Measurements from ENCODE around the gene SMIM22.

SMIM22 gene

DNA sequence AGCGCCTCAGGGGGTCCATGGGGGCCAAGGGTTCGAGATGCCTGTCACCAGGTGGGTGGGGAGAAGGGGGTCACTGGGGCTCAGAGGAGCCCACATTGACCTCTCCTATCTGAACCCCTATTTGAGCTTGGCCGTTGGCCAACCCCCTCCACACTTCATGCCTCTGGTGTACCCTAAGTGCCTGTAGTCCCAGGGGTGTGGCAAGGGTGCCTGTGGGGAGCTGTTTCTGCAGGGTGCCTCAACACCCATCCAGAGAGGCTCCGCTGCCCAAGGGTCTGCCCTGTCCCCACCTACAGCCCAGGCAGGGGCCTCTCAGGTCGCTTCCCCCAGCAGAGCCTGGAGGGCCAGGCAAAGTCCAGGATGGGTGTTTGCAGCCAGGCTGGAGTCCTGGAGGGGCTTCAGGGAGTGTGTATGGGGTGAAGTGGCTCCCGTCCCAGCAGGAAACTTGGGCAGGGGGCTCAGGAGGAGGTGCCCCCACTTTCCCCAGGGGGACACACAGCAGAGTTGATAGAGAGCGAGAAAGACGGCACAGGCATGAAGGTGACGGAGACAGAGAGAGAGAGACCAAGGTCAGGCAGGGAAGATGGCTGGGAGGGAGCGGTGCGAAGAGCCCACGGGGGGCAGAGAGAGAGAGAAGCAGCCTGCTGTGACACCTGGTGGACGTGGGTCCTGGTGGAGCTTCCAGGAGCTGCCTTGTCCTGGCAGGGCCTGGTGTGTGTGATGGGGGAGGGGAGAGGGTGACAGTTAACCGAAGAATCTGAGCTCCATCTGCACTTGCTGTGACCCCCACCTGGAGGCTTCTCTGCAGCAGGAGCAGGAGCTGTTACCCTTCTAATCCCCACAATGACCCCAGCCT, 7.3 kb upstream of the SMIM22 start, which contains the start of gene SEPTIN12:
TSS of gene SEPTIN12 (minus strand) at position 719 of the 856 bp plus-strand sequence. CDS start at position 19, 700 bp downstream.
- no peak for DNase-seq (ENCODE audit: low read depth in 2 of 2)
- TF ChIP-seq, protein P1, sequence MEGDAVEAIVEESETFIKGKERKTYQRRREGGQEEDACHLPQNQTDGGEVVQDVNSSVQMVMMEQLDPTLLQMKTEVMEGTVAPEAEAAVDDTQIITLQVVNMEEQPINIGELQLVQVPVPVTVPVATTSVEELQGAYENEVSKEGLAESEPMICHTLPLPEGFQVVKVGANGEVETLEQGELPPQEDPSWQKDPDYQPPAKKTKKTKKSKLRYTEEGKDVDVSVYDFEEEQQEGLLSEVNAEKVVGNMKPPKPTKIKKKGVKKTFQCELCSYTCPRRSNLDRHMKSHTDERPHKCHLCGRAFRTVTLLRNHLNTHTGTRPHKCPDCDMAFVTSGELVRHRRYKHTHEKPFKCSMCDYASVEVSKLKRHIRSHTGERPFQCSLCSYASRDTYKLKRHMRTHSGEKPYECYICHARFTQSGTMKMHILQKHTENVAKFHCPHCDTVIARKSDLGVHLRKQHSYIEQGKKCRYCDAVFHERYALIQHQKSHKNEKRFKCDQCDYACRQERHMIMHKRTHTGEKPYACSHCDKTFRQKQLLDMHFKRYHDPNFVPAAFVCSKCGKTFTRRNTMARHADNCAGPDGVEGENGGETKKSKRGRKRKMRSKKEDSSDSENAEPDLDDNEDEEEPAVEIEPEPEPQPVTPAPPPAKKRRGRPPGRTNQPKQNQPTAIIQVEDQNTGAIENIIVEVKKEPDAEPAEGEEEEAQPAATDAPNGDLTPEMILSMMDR (IDR thresholded peaks at IDR 0.05; ENCODE audit: low read depth, low read length), result no peak
- H3K4me3 ChIP-seq (replicated peaks in 1 of 2; ENCODE audit: low read depth in 2 of 2, low read length in 2 of 2), result no peak within 1 kb of the TSS

- DNase-seq (ENCODE audit: low read depth in 2 of 2), result no peak
- H3K4me3 ChIP-seq (replicated peaks in 1 of 2; ENCODE audit: low read depth in 2 of 2, low read length in 2 of 2), result no peak overlapping the region
- TF ChIP-seq, protein P1 (IDR thresholded peaks at IDR 0.05; ENCODE audit: low read depth, low read length), result no peak
Measured at GRCh38 chr16:4788489-4788889, 6.7 kb upstream of the SMIM22 start.

- H3K4me3 ChIP-seq (replicated peaks in 1 of 2; ENCODE audit: low read depth in 2 of 2, low read length in 2 of 2), result no peak overlapping the region
- TF ChIP-seq, protein P1 (IDR thresholded peaks at IDR 0.05; ENCODE audit: low read depth, low read length), result no peak
- DNase-seq (ENCODE audit: low read depth in 2 of 2), result no peak
Measured at GRCh38 chr16:4788910-4789309, 6.3 kb upstream of the SMIM22 start.

DNA sequence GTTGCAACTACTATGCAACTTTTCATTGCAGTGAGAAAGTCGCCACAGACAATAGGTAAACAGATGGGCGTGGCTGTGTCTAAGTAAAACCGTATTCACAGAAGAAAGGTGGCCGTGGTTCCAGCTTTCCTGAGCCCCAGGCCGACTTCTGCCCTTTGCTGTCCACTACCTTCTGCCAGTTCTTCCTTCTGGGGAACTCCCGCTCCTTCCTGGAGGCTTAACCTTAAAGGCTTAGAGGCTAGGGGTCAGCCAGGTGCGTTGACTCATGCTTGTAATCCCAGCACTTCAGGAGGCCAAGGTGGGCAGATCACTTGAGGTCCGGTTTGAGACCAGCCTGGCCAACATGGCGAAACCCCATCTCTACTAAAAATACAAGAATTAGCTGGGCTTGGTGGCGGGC, 4.9 kb upstream of the SMIM22 start:
- no peak for DNase-seq (ENCODE audit: low read depth in 2 of 2)
- TF ChIP-seq, protein P1 (IDR thresholded peaks at IDR 0.05; ENCODE audit: low read depth, low read length), result no peak
- H3K4me3 ChIP-seq (replicated peaks in 1 of 2; ENCODE audit: low read depth in 2 of 2, low read length in 2 of 2), result no peak overlapping the region

GRCh38 chr16:4790871-4791270, 4.3 kb upstream of the SMIM22 start:
- no peak overlapping the region for H3K4me3 ChIP-seq (replicated peaks in 1 of 2; ENCODE audit: low read depth in 2 of 2, low read length in 2 of 2)
- DNase-seq (ENCODE audit: low read depth in 2 of 2), result peak in 1 of 2 donors; percentile 23
- TF ChIP-seq, protein P1 (IDR thresholded peaks at IDR 0.05; ENCODE audit: low read depth, low read length), result no peak

DNA sequence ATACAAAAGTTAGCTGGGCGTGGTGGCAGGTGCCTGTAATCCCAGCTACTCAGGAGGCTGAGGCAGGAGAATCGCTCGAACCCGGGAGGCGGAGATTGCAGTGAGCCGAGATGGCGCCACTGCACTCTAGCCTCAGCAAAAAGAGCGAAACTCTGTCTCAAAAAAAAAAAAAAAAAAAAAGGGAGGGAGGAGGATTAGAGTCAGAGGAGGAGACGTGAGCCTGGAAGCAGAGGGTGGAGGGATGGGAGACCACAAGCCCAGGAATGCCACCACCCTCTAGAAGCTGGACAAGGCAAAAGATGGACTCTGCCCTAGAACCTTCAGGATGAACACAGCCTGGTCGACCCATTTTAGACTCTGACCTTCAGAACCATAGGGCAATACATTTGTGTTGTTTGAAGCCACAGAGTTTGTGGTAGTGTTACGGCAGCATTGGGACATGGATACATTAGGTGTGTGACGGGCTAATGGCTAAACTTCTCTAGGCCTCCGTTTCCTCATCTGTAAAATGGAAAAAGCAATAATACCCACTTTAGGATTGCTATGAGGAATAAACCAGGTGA, 2.1 kb upstream of the SMIM22 start:
- TF ChIP-seq, protein P1 (IDR thresholded peaks at IDR 0.05; ENCODE audit: low read depth, low read length), result no peak
- H3K4me3 ChIP-seq (replicated peaks in 1 of 2; ENCODE audit: low read depth in 2 of 2, low read length in 2 of 2), result no peak overlapping the region
- no peak for DNase-seq (ENCODE audit: low read depth in 2 of 2)
